ENCODE results near the gene THRA.

THRA gene

GRCh38 chr17:40063187-40063771, 514 bp downstream of the THRA start:
- peak; percentile 74 for TF ChIP-seq POLR2AphosphoS5 (IDR thresholded peaks at IDR 0.05; ENCODE audit: low read depth)
- TF ChIP-seq, protein P1, sequence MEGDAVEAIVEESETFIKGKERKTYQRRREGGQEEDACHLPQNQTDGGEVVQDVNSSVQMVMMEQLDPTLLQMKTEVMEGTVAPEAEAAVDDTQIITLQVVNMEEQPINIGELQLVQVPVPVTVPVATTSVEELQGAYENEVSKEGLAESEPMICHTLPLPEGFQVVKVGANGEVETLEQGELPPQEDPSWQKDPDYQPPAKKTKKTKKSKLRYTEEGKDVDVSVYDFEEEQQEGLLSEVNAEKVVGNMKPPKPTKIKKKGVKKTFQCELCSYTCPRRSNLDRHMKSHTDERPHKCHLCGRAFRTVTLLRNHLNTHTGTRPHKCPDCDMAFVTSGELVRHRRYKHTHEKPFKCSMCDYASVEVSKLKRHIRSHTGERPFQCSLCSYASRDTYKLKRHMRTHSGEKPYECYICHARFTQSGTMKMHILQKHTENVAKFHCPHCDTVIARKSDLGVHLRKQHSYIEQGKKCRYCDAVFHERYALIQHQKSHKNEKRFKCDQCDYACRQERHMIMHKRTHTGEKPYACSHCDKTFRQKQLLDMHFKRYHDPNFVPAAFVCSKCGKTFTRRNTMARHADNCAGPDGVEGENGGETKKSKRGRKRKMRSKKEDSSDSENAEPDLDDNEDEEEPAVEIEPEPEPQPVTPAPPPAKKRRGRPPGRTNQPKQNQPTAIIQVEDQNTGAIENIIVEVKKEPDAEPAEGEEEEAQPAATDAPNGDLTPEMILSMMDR (IDR thresholded peaks at IDR 0.05; ENCODE audit: insufficient read depth, low read length) = no peak
- DNase-seq (ENCODE audit: low read depth in 1 of 2, low spot score in 1 of 2) = peak; percentile 91 to 96
- H3K27ac ChIP-seq (replicated peaks) = peak overlapping the region; percentile 88
- no peaks in the 10 kb centered on the region for H3K27me3 ChIP-seq (ENCODE audit: insufficient read depth, poor library complexity, severe bottlenecking)
- peak overlapping the region; percentile 79 for H3K4me3 ChIP-seq (replicated peaks; ENCODE audit: insufficient read depth, low read length)

GRCh38 chr17:40063901-40064531, 1.3 kb downstream of the THRA start:
- Histone ChIP-seq H3K27me3 (ENCODE audit: insufficient read depth, poor library complexity, severe bottlenecking) (no peaks in the 10 kb centered on the region), H3K4me3 (replicated peaks; ENCODE audit: insufficient read depth, low read length) (peak overlapping the region; percentile 79), H3K27ac (replicated peaks) (peak overlapping the region; percentile 88)
- no peak for TF ChIP-seq GABPA (IDR thresholded peaks at IDR 0.05; ENCODE audit: low read depth)
- TF ChIP-seq REST (IDR thresholded peaks at IDR 0.05; ENCODE audit: insufficient replicate concordance, low read depth) = no peak
- no peak for TF ChIP-seq POLR2AphosphoS5 (IDR thresholded peaks at IDR 0.05; ENCODE audit: low read depth)
- TF ChIP-seq SPI1 (IDR thresholded peaks at IDR 0.05; ENCODE audit: borderline replicate concordance, low read depth) = no peak
- TF ChIP-seq, protein P1 (IDR thresholded peaks at IDR 0.05; ENCODE audit: insufficient read depth, low read length) = no peak
- DNase-seq (ENCODE audit: low read depth in 1 of 2, low spot score in 1 of 2) = peak in 1 of 2 experiments; percentile 63

- peak overlapping the region; percentile 88 for H3K27ac ChIP-seq (replicated peaks)
Observed at GRCh38 chr17:40064971-40065768, 2.4 kb downstream of the THRA start.

More at GRCh38 chr17:40064971-40065768, 2.4 kb downstream of the THRA start:
- Histone ChIP-seq H3K27me3 (ENCODE audit: insufficient read depth, poor library complexity, severe bottlenecking) (no peaks in the 10 kb centered on the region), H3K4me3 (replicated peaks; ENCODE audit: insufficient read depth, low read length) (no peak overlapping the region)
- TF ChIP-seq SPI1 (IDR thresholded peaks at IDR 0.05; ENCODE audit: borderline replicate concordance, low read depth) = no peak
- TF ChIP-seq GABPA (IDR thresholded peaks at IDR 0.05; ENCODE audit: low read depth) = no peak
- TF ChIP-seq, protein P1 (IDR thresholded peaks at IDR 0.05; ENCODE audit: insufficient read depth, low read length) = no peak
- no peak for TF ChIP-seq REST (IDR thresholded peaks at IDR 0.05; ENCODE audit: insufficient replicate concordance, low read depth)
- no peak for TF ChIP-seq POLR2AphosphoS5 (IDR thresholded peaks at IDR 0.05; ENCODE audit: low read depth)
- no peak for DNase-seq (ENCODE audit: low read depth in 1 of 2, low spot score in 1 of 2)
